GM12873 (cell line): Measurements from ENCODE around the gene RPL27A.

Experiments
- CTCF ChIP-seq: IDR thresholded peaks from 2 replicates; pipeline ENCODE4 v1.5.1; 2012; ENCODE audit warnings: low read depth, mild to moderate bottlenecking, moderate library complexity, low read length, control low read depth; ENCODE audit not compliant: insufficient read depth; ENCODE audit errors: missing control alignments

The RPL27A gene

GRCh38 chr11:8731647-8732323 is 49.2 kb downstream of the RPL27A start:
- TF ChIP-seq CTCF, result no peak

GRCh38 chr11:8732324-8732670 is 49.7 kb downstream of the RPL27A start:
- no peak for TF ChIP-seq CTCF

GRCh38 chr11:8732748-8733241 is 50.2 kb downstream of the RPL27A start:
- TF ChIP-seq CTCF, result no peak

GRCh38 chr11:8733852-8734251 is 51.3 kb downstream of the RPL27A start:
- TF ChIP-seq CTCF, result no peak

- no peak for TF ChIP-seq CTCF
These were observed 52.5 kb downstream of the RPL27A start for GRCh38 chr11:8735094-8735493.

- TF ChIP-seq CTCF, result no peak
These were observed 56.8 kb downstream of the RPL27A start for GRCh38 chr11:8739309-8739793.
